Stimulated activated CD8-positive, alpha-beta memory T cell treated with anti-CD3 and anti-CD28 coated beads, Interleukin-7, amount 100 ng/mL, for 1 hour (primary cell): ENCODE measurements around the gene CDC42BPA.
"Not testable (repeated sequence)": the region's sequence is repeated elsewhere in the genome, so short reads cannot be mapped to it uniquely, and the experiment has no call there.

Experiments
- DNase-seq, 2 donors: peaks; one replicate each; pipeline ENCODE4 v3.0.0-alpha.2; 2020; ENCODE audit warnings: low read depth in 2 of 2

CDC42BPA gene

DNA sequence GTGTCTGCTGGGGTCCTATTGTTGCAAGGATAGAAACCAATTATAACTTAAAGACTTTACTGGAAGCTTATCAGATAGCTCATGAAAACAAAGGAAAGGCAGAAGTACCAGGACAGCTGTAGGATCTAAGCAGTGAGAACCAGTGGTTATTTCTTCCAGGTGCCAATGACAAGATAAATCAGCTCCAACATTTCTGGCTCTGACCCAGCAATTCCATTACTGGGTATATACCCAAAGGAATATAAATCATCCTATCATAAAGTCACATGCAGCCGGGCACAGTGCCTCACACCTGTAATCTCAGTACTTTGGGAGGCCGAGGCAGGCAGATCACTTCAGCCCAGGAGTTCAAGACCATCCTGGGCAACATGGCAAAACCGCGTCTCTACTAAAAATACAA is 17.8 kb upstream of the CDC42BPA start:
- not testable (repeated sequence) for DNase-seq

DNA sequence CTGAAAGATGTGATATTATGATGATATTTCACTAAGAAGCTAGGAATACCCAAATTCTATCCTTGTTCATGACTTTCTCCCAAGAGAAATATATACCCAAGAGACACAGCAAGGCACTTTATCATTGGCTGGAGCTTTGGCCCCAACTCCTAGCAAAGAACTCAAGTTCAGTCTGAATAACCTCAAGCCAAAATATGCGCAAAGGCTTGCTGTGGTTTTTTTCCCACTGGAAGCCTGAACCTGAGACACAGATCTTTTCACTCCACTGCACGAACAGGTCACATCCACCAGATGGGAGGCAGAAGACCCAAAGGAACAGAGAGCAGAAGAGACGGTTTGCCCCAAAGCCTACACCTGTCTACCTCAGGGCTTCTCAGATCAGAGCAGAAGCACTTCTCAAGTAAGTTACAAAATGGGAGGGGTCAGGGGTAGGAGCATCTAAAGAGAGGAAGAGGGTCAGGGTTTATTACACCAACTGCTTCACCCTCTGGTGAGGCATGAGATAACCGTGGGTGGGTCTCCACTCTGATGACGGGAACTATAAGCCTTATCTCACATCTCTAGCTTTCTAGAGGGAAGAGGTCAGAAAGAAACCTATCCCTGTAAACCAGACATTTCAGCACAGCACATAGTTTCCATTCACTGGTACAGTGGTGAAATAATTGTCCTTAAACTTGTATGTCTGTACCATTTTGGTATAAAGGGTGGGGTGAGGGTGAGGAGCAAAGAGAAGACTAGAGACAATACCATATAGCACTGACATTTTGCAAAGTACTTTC is 17.1 kb upstream of the CDC42BPA start:
- no peak for DNase-seq

DNA sequence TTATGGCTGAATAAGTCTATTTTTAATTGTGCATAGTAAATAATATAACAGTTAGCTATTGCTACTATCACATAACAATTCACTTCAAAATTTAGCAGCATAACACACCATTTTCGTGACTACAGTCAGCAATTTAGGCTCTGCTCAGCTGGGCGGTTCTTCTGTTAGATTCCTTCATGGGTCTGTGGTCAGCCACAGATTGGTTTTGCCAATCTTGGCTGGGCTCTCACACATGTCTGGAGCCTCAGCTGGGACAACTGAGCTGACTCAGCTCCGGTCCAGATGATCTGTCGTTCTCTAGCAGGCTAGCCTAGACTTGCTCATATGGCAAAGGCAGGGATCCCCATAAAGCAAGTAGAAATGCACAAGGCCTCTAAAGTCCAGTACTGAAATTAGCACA is 15.1 kb upstream of the CDC42BPA start:
- no peak for DNase-seq

DNA sequence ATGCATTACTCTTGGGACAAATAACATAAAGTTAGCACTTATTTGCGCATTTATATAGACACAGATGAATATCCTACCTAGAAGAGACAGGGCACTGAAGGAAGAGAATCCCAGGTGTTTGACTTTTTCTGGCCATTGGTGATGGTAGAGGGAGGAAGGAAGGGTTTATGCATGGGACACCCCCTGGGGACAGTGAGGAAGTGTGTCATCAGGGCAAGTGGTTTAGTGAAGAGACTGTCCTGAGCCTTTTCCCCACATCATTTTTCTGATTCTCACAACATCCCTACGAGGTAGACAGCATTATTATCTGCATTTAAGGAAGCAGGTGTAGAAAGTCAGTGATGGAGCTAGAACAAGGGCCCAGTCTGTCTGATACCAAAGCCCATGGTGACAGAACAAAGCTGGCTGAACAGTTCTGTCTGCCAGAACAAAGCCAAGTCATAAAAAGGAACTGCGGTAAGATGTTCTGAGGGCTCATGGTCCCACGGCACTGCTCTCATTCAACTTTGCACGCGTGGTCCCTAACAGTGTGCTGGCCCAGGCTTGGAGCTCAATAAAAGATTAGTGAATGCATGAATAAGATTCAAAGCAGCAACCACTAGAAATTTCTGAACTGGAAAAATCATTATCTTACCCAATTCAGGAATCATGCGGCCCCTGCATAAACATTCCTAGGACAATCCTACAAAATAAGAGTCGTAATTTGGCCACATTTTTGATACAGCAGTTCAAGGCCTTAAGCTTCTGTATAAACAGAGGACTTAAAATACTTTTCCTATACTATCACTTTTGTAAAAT is 12.2 kb upstream of the CDC42BPA start:
- DNase-seq = no peak

DNA sequence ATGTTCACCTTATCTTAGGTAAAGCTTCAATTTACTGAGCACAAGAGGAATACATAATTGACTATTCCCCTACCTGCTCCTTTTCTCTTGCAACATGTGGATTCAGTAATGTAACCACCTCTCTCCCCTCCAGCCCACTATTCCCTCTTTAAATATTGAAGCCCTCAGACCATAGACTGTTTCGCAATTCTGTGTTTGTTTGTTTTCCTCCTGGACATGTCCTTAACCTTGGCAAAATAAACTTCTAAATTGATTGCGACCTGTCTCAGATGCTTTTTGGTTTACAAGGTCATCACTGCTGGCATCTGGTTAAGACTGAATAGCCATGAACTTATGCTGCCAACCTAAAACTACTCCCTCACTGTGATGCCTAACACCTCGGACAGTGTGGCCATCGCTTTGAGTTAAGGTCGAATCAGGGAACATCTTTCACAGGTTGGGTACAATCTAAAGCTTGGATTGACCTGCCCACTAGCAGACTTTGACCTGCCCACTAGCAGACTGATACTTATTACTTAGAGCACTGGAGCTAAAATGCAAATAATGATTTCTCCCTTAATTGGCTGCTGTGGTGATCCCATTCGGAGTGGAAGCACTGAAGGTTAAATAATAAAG is 10.2 kb upstream of the CDC42BPA start:
- no peak for DNase-seq

DNA sequence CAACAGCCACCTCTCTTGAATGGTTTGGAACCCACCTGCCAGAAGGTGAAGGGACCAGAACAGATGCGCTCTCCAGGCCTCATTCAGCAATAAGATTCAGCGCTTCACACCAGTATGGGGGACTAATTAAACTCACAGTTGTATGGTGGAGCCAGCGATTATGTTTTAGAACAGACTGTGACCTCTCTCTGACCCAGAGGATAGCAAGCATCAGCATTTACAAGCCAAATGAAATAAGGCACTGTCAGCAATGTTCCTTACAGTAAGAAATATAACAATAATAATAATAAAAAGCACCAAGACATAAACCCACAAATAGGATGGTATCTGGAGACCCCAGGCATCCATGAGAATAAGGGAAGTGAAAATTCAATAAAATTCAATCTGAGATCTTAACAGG is 6.9 kb upstream of the CDC42BPA start:
- DNase-seq = no peak

DNA sequence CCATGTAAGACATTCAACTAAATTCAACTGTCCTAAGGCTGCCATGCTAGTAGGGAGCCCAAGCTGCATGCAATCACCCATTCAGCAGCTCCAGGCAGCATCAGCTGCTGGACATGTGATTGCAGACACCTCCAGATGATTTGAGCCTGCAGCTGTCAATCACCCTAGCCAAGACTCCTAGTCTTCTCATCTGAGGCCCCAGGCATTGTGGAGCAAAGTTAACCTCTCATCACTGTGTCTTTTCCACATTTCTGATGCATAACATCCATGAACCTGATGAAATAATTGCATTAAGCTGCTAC is 5.6 kb upstream of the CDC42BPA start:
- no peak for DNase-seq

DNA sequence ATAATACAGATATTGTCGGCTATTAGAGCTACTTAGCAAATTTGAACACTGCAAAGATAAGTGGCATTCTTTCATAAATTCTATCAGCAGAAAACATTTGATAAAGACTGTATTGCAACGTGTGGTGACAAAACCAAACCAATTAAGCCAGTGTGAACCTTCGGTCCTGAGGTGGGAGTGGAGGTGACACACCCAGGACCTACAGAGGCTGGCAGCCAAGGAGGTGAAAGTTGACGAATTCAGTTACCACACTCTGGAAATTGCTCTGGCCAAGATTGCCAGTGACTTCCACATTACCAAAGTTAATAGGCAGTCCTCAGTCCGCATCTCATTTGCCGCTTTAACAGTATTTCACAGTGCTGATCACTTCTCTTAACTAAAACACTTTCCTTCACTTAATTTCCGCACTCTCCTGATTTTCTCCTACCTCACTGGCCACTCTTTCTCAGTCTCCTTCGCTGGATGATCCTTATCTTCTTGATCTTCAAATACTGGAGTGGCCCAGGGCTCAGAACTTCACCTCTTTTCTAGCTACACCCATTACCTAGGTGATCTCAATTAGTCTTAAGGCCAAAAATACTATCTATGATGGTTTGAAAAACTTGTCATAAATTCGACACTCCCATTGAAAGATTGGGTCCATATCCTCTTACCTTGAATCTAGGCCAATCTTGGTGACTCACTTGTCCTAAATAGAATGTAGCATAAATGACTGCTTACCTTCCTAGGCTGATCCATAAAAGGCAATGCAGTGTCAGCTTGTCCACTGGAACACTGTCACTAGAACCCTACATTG is 5.1 kb upstream of the CDC42BPA start:
- no peak for DNase-seq

DNA sequence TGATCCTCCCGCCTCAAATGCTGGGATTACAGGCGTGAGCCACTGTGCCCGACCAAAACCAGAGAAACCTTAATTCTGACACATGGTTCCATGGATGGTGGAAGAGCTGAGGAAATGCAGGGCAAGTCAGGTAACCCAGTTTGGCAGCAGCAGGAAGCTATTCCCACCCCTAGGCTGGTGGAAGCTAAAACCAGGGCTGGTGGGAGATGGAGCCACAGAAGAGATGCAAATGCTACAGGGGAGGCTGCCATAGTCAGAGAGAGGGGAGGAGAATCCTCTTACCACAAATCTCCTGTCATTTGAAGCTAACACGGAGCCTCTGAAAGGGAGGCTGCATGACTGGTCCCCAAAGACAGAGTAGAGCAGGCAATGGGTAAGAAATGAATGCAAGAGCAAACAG is 4.1 kb upstream of the CDC42BPA start:
- DNase-seq = no peak

DNA sequence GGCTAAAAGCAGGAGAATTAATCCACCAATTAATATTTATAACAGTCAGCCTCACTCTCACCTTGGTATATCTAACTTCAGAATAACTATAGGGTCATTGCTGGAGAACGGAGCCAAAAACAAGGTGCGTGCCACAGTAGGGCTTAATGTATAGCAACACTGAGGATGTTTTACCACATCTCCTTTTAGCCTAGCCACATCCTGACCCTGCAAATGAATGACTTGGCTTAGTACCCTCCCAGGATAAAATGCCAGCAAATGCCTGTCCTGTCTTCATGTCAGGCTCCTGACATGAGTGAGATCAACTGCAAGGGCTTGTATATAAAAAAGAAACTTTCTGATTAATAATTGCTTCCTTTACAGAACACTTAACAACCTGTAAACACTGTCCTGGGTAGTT is 2.7 kb upstream of the CDC42BPA start:
- no peak for DNase-seq

DNA sequence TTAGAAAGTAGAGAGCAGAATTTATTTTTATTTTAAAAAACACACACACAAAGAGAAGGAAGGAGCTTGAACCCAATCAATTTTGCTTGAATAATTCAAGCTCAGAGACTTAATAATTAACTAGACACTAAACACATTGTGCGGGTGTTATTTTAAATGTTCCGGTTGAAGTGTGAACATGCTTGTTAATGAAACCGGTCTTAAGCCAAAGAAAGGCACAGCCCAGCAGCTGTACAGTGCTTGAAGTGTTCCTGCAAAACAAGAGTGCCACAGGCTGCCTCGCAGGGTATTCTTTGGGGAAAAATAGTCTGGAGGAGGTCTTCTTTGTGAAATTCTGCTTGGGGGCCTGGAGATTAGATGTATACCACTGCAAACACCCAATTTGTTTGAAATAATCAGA is 2.2 kb upstream of the CDC42BPA start:
- no peak for DNase-seq

DNA sequence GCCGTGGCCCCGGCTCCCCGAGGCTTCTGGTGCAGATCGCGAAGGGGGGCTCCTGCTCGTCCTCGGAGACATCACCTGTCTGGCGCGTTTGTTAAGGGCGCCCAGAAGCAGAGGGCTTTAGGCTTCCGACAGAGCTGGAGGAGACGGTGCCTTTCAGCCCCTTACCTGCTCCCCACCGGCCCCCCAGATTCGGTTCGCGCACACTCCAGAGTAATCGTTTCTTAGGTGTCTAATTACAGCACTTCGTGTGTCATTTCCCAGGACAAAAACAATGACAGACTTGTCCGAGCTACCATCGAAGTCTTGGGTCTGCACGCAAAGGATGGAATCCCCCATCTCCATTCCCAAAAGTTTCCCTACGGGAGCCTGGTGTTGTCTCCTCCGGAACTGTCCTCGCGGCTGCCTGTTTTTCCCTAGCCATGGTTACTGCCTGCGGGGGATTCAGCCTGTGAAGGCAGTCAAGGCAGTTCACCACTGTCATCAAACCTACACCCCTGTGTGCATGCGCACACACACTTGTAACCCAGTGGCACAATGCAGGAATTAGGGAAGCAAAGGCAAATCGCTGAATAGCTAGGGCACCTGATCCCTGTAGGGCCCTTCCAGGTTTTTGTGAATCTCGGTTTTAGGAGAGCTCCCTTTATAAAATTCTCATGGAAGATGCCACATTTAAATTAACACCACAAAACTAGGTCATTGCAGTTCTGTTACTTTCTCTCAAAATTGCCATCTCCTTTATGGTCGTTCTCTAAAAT is 738 bp upstream of the CDC42BPA start:
- DNase-seq = no peak

DNA sequence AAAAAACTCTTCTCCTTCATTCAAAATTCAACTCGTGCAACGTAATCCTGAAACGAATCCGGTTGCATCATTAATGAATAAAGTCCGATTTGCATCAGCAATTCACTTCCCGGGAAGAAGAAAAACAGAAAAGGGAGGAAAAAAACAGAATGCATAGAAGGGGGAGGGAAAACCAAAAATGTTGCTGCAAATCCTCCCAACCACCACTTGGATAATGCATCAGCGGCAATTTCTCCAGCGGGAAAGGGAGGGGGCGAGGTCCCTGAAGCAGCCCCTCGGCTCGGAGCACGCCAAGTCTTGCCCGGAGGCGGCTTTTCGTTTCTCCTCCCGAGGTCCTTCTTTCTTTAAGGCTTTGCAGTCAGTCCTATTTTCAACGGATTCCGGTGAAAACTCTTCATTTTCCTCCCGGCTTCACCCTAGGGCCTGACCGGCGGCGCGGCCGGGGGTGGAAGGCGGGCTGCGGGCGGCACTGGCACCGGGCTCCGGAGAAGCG is 723 bp downstream of the CDC42BPA start:
- DNase-seq = no peak

DNA sequence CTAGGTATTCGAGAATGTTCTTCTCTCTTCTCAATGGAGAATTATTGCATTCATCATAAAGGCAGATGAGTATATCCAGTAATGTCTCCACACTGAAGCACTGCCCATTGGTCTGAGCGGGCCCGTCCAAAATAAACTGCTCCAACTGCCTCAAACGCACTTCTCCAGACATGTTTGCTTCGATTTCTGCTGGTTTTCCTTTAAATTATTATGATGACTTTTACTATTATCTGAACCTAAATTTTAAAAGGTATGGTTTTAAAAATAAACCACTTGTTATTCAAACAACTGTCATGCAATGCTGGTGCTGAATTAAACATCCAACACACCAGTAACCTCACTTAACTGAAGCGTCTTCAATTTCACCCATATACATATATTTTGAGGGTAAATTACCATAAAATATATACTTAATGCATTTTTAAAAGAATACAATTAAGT is 1.3 kb downstream of the CDC42BPA start:
- DNase-seq = no peak

DNA sequence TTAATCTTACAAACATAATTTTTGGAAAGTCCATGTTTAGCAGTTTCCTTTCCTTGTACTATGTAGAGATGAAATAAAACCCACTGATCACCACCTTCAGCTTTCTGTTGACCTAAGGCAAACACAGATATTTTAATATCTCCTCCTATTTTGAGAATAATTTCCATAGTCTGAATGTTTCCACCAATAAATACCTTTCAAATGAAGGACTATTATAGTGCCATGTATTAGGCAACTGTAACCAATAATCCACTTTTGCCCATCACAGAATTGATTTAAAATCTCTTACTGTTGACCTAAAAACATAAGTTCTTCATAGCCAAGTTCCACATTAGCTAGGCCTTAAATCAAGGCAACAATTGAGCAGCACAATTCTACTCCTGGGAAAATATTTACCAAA is 1.8 kb downstream of the CDC42BPA start:
- no peak for DNase-seq

DNA sequence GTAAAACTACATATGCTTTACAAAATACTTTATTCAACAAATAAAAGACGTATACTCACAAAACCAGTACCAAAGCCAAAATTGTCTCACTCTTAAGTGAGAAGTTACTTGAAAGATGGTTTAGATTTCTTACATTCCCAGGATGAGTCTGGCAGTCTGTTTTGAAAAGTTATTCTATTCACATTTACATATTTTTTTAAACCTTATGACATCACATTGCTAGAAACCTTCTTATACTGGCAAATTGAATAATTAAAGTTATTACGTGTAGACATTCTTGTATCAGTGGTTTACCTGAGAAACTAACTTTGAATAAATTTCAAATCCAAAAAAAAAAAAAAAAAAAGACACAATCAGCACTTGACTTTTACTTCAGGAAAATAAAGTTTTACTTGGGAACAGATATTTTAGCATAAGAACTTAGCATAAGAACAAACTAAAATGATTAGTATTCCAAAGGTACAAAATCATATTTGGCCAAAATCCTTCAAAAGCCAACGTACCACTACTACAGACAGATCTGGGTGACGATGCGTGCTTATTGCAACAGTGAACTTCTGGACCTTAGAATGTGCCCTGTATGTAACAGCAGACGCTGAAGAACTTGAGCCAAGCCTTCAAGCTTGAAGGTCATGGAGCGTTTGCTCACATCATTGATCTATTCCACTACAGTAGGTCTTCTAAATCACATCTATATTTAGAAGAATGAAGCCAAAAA is 2.5 kb downstream of the CDC42BPA start:
- DNase-seq = no peak

DNA sequence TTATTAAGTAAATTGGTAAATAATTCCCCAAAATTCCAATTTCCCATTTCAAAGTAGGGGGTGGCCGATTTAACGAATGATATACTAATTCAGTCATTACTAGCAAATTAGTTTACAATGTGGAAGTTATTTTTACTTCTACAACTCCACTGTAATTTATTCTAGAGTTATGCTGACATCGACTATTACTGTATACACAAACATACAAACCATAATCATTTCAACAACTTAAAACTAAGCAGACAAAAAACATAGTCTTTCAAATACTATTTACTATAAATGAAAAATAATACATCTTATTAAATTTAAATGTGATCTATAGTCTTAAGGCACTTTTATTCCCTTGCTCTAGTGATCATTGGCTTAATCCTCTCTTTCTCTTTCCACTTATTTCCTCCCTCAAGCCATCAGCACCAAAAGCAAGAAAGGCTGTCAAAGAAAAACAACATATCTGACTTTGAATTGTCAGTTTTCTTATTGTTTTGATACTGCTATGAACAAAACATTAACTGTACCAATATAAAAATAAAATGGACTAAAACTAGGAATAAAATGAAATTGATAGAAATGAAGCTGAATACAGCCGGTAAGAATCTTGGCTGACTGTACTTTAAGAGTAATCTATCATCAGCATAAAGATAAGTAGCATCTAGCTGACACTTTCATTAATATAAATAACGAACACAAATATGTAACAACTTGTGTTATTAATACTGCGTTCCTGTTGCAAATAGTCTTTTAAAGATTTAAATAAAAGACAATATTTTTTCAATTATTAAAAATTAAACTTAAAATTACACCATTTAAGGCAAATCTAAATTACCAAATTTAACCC is 4.1 kb downstream of the CDC42BPA start:
- no peak for DNase-seq

DNA sequence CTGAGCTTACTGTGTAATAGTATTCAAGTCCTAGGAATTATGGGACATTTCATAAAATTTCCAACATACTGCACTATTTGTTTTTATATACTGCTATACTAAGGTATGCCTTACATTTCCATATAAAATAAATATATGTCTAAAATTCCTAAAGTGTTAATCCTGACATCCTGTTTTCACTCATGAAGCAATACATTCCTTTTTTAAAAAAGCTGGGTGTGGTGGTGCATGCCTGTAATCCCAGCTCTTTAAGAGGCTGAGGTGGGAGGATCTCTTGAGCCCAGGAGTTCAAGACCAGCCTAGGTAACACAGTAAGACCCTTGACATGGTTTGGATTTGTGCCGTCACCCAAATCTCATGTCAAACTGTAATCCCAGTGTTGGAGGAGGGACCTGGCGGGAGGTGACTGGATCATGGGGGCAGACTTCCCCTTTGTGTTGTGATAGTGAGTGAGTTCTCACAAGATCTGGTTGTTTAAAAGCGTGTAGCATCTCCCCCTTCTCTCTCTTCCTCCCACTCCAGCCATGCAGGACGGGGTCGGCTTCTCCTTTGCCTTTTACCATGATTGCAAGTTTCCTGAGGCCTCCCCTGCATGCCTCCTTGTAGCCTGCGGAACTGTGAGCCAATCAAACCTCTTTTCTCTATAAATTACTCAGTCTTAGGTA is 5.8 kb downstream of the CDC42BPA start:
- DNase-seq = no peak

DNA sequence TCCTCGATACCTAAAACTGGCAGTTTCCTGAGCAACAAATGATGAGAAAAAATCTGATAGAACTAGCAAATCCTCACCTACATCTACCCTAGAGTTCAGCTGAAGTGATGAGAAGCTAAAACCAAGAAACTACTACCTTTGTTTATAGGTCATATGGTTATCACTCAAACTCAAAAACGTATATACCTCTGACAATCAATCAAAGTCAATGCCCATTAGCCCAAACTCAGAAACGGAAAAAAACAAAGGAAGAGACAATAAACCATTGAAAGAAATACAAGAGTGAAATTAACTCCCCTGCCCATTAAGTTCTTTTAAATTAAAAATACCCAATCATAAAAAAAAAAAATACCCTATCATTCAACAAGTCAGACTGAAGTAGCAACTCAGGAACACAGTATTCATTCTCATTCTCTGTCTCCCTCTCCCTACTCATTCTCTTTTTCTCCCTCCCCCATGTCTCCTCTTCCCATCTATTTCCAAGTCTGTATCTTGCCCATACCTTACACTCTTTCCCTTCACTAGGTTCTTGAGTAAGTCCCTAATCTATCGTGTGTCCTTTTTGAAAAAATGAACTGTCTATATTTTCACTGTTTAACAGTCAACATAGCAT is 6.8 kb downstream of the CDC42BPA start:
- no peak for DNase-seq
